ENCODE measurements around the gene RALGPS1.

RALGPS1 gene, protein sequence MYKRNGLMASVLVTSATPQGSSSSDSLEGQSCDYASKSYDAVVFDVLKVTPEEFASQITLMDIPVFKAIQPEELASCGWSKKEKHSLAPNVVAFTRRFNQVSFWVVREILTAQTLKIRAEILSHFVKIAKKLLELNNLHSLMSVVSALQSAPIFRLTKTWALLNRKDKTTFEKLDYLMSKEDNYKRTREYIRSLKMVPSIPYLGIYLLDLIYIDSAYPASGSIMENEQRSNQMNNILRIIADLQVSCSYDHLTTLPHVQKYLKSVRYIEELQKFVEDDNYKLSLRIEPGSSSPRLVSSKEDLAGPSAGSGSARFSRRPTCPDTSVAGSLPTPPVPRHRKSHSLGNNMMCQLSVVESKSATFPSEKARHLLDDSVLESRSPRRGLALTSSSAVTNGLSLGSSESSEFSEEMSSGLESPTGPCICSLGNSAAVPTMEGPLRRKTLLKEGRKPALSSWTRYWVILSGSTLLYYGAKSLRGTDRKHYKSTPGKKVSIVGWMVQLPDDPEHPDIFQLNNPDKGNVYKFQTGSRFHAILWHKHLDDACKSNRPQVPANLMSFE

GRCh38 chr9:126914458-126915280 lies at the start of gene RALGPS1:
Gene RALGPS1 (plus strand): TSS chr9:126914782. CDS start chr9:126962290, 47,508 bp downstream.
- peaks cover 10 to 13% of the 10 kb centered on the region in 2 experiments for H3K4me1 ChIP-seq (ENCODE audit: control insufficient read depth in 1 of 2, insufficient read depth in 1 of 2, low read depth in 1 of 2, low read length in 1 of 2)
- peaks cover 49% of the 10 kb centered on the region for H3K27me3 ChIP-seq
- H3K36me3 ChIP-seq, result no peaks in the 10 kb centered on the region
- peak within 1 kb of the TSS; percentile 87 for H3K27ac ChIP-seq
- H3K9me3 ChIP-seq, result no peaks in the 10 kb centered on the region
- TF ChIP-seq, protein P1, sequence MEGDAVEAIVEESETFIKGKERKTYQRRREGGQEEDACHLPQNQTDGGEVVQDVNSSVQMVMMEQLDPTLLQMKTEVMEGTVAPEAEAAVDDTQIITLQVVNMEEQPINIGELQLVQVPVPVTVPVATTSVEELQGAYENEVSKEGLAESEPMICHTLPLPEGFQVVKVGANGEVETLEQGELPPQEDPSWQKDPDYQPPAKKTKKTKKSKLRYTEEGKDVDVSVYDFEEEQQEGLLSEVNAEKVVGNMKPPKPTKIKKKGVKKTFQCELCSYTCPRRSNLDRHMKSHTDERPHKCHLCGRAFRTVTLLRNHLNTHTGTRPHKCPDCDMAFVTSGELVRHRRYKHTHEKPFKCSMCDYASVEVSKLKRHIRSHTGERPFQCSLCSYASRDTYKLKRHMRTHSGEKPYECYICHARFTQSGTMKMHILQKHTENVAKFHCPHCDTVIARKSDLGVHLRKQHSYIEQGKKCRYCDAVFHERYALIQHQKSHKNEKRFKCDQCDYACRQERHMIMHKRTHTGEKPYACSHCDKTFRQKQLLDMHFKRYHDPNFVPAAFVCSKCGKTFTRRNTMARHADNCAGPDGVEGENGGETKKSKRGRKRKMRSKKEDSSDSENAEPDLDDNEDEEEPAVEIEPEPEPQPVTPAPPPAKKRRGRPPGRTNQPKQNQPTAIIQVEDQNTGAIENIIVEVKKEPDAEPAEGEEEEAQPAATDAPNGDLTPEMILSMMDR (IDR thresholded peaks at IDR 0.05), result peak; percentile 25
- H3K4me3 ChIP-seq (ENCODE audit: low read depth in 1 of 2, low read length in 1 of 2), result peak within 1 kb of the TSS; percentile 60 to 63

- H3K27ac ChIP-seq, result no peak overlapping the region
- H3K4me3 ChIP-seq (ENCODE audit: low read depth in 1 of 2, low read length in 1 of 2), result no peak overlapping the region
These were observed 45.2 kb upstream of the RALGPS1 start for GRCh38 chr9:126869368-126869767.

DNA sequence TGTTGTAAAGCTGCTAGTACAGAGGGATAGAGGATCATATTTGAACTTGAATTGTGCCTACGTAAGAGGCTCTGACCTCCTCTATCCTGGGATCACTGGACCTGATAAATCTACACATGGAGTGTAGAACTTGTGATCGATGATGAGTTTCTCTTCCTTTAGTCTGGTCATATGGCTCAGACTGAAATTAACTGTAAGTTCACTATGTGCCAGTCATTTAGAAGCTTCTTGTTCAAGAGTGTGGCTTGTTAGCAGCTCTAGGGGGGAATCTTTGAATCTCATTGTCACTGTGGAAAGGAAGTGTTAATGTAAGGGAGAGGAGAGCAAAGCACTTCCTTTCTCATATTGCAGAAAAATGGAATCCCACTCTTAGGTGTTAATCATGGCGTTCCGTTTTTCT lies 42.1 kb upstream of the RALGPS1 start:
- Histone ChIP-seq H3K27ac (peak overlapping the region; percentile 54), H3K9me3 (no peaks in the 10 kb centered on the region)
- TF ChIP-seq, protein P1 (IDR thresholded peaks at IDR 0.05), result no peak

More at GRCh38 chr9:126869368-126869767, 45.2 kb upstream of the RALGPS1 start:
- Histone ChIP-seq H3K36me3 (peaks cover 32% of the 10 kb centered on the region), H3K9me3 (no peaks in the 10 kb centered on the region), H3K4me1 (ENCODE audit: control insufficient read depth in 1 of 2, insufficient read depth in 1 of 2, low read depth in 1 of 2, low read length in 1 of 2) (peaks cover 0 to 3% of the 10 kb centered on the region in 2 experiments), H3K27me3 (no peaks in the 10 kb centered on the region)
- TF ChIP-seq, protein P1 (IDR thresholded peaks at IDR 0.05), result no peak

GRCh38 chr9:126874546-126875314 lies 39.9 kb upstream of the RALGPS1 start:
- H3K9me3 ChIP-seq, result no peaks in the 10 kb centered on the region
- peaks cover 0 to 5% of the 10 kb centered on the region in 2 experiments for H3K4me1 ChIP-seq (ENCODE audit: control insufficient read depth in 1 of 2, insufficient read depth in 1 of 2, low read depth in 1 of 2, low read length in 1 of 2)
- H3K4me3 ChIP-seq (ENCODE audit: low read depth in 1 of 2, low read length in 1 of 2), result no peak overlapping the region
- TF ChIP-seq, protein P1 (IDR thresholded peaks at IDR 0.05), result no peak
- H3K27ac ChIP-seq, result peak overlapping the region; percentile 6
- H3K27me3 ChIP-seq, result no peaks in the 10 kb centered on the region
- peaks cover 21% of the 10 kb centered on the region for H3K36me3 ChIP-seq

More for the DNA sequence above, 42.1 kb upstream of the RALGPS1 start:
- Histone ChIP-seq H3K27me3 (no peaks in the 10 kb centered on the region), H3K36me3 (peaks cover 17% of the 10 kb centered on the region), H3K4me3 (ENCODE audit: low read depth in 1 of 2, low read length in 1 of 2) (no peak overlapping the region), H3K4me1 (ENCODE audit: control insufficient read depth in 1 of 2, insufficient read depth in 1 of 2, low read depth in 1 of 2, low read length in 1 of 2) (peaks cover 0 to 8% of the 10 kb centered on the region in 2 experiments)
